Skin epidermis (tissue), 12 donors: ENCODE data around the gene ADD1.
"Not testable (repeated sequence)": the region's sequence is repeated elsewhere in the genome, so short reads cannot be mapped to it uniquely, and the experiment has no call there.

Source experiments
- H3K27ac ChIP-seq, 21 experiments: fragments of 200-600 bp; sonication (generic) in 11 of 21; one replicate each; pipeline ENCODE4 v1.5.0; 2020; ENCODE audit warnings: mild to moderate bottlenecking in 3 of 21, inconsistent platforms in 2 of 21, moderate library complexity in 2 of 21
- H3K4me3 ChIP-seq, 7 experiments: fragments of 200-600 bp; sonication (generic) in 2 of 7; one replicate each; pipeline ENCODE4 v1.5.0; 2020; ENCODE audit warnings: inconsistent platforms in 2 of 7, mild to moderate bottlenecking in 2 of 7, moderate library complexity in 1 of 7

ADD1 gene

DNA sequence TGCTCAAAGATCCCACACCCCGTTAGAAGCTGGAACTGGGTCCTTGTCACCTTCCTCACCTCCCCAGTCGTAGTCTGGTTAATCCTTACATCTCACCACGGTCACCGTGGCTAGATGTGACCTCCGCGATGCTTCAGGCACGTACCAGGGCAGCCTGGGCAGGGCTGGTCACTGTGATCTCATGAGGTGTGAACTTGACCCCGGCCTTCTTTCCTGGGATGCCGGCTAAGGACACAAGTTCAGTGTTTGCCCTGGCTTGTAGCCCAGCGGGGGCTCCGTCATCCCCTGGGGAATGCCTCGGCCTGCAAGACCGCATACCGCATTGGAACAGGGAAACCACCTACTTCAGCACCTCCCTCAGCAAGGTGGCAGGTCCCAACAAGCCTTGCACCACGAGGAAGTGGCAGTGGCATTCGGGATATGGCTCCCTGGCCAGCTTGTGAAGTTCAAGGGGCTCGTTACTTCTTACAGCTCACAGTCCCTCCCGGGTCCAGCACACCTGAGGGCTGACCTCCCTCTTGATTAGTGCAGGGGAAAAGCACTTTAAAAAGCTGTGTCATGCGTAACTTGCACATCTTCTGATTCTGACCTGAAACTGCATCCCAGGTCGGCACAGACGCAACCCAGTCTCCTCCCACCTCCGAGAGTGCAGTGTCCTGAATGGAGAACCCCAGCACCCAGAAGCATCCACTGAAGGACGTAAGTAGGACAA is 93.7 kb downstream of the ADD1 start:
- Histone ChIP-seq H3K27ac (peak overlapping the region in 18 of 21 experiments; percentile 12 to 98 (median 62)), H3K4me3 (peak overlapping the region in 1 of 7 experiments; percentile 17)

DNA sequence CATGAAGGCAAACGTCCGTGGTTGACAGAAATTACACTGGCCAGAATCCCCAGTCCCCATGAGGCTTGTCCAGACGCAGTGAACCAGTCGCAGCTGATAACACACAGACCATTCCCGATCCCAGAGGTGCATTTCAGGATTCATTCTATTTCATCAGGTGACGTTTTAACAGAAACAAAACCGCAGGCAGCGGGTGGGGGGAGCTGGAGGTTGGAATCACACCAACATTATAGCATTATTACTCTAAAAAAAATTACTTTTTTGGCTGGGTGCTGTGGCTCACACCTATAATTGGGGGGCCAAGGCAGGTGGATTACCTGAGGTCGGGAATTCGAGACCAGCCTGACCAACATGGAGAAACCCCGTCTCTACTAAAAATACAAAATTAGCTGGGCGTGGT is 94.3 kb downstream of the ADD1 start:
- peak overlapping the region in 1 of 7 experiments; percentile 17 for H3K4me3 ChIP-seq
- H3K27ac ChIP-seq = peak overlapping the region in 7 of 21 experiments; percentile 22 to 98 (median 55)

DNA sequence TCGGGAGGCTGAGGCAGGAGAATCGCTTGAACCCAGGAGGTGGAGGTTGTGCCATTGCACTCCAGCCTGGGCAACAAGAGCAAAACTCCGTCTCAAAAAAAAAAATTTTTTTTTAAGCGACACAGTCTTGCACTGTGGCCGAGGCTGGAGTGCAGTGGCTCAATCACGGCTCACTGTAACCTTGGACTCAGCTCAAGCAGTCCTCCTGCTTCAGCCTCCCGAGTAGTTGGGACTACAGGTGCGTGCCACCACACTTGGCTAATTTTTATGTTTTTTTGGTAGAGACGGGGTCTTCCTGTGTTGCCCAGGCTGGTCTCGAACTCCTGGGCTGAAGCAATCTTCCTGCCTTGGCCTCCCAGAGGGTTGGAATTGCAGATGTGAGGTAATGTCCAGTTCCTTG is 94.8 kb downstream of the ADD1 start:
- H3K27ac ChIP-seq, H3K4me3 ChIP-seq: not testable (repeated sequence)

DNA sequence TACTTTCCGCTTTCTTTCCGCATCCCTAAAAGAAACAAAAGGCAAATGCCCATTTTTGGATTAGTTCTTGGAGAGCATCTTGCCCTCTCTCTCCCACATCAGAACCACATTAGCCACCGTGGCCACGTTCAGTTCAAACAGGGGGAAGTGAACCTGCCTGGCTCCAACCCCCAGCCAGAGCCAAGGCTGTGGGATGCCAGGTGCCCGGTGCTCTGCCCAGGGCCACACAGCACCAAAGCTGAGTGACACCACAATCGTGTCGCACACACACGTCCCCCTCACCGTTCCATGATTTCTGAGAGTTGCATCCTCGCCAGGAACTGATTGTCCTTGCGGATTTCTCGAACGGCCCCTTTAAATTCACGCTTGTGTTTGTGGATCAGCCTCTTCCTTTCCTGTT is 95.3 kb downstream of the ADD1 start:
- Histone ChIP-seq H3K27ac (no peak overlapping the region), H3K4me3 (no peak overlapping the region)

DNA sequence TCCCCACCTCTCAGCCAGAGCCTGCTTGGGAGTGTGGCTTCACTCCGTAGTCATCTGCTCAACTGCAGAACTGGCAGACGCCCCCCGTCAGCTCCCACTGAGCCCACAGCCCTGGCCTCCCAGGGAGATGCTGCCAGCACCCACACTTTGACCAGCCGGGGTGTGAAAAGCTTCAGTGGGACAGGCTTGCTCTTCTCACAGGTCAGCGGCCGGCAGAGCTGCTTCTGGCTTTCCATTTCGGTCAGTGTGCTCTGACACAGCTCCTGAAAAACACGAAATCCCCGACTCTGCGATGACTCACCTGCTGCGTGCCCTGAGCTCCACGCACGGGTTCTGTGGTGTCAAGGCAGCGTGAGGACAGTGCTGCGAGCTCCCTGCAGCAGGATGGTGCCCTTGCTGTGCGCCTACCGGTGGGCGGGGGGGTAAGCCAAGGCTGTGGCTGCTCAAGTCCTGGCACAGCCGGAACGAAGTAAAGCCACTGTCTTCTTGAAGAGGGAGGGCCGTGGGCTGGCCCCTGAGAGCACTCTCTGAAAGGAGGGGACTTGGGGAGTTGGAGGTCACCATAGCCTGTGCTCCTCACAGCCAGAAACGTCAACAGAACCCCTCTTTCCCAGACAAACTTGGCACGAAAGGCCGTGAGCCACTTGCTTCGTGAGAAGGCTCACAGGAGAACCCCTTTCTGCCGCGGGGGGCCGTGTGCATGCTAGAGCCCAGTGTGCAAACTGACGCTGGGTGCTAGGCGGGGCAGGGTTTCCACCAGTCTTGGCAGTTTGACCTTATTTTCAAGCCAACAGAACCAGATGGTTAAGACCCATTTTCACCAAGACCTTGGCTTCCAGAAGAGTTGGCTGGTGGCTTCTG is 96.0 kb downstream of the ADD1 start:
- H3K27ac ChIP-seq = peak overlapping the region in 1 of 21 experiments; percentile 29
- no peak overlapping the region for H3K4me3 ChIP-seq

DNA sequence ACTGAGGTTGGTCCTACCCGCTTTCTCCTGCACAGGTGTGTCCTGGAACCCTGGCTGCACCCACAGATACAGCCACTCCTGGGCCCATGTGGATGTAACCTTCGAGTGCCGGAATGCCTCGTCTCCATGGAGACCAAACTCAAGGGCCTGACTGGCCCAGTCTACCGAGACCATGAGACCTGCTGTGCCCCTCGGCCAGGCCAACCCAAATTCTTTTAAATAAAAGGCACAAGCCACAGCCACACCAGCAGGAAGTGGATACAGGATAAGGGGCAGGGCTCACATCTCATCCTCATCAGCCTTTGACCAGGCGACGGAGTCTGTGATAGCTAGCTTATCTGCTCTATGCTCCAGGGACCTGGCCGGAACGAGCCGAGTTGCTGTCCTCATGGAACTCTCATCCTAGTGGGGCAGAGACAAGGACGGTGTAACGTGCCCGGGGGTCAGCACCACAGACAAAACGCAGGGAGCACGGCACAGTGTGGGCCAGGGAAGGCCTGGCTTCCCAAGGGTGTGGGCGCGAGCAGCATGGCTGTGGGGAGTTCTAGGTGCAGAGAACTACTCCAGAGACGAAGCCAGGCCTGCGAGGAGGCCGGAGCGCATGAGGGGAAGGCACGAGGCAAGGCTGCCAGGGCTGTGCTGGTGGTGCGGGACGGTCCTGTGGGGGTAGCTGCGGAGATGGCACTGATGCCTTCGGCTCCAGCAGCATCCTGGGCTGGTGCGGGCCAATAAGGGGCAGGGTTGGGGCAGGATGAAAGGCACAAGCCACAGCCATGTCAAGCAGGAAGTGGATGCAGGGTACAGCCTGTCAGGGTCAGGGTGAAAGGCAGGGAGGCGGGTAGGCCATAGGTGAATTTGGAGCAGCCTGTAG is 96.9 kb downstream of the ADD1 start:
- Histone ChIP-seq H3K4me3 (no peak overlapping the region), H3K27ac (peak overlapping the region in 1 of 21 experiments; percentile 29)

DNA sequence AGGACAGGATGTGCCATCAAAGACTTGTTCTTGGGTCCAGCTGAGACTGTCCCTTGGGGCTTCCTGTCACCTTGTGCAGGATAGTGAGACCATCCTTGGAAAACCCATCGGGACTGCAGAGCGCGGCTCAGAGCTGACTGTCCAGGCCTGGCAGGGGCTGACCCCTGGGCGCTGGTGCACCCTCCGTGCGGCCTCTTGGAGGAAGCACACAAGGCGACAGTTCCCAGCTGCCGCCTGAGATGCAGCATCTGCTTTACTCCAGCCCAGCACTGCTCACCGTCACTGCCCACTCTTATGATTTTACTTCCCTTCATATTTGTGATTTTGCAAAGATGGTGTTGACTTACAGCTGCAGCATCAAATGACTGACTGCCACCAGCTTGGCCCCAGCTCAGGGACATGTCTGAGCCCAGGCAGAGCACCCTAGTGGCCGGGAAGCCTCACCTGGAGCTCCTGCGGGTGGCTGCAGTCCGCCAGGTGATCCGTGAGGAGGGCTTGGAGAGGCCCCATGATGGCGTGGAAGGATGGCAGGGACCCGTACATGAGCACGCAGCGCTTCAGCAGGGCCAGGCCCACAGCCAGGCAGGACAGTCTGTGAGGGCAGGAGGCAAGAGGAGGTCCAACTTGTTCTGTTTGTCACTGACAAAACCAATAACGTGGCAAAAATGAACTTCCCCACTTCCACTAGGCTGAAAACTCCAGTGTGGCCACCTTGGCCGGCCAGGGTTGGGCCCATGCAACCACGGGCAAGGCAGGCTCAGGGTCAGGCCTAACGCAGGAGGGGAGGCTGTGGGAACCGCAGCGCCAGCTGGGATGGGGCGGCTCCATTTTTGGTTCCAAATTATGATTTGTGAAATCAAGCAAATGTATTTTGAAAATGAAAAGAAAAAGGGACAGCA is 97.7 kb downstream of the ADD1 start:
- H3K27ac ChIP-seq = peak overlapping the region in 2 of 21 experiments; percentile 49 to 67
- no peak overlapping the region for H3K4me3 ChIP-seq

DNA sequence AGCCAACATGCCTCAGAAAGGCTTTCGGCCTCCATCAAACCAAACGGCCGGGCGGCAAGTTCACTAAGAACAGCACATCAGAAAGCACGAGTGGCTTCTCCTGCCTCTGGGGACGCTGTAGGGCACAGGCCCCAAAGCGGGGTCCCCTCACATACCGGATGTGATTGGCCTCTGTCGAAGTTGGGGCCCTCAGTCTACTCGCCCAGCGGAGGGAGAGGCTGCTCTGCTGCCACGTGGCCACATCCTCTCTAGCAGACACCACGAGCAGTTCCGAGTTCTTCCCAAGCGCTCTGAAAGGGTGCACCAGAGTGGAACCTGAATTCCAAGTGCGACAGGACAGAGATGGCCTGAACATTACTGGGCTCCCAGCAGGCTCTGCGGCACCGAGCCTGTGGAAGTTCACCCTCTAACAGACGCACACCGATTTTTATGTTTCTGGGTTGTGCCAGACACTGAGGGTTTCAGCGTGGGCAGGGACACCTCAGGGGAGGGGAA is 98.4 kb downstream of the ADD1 start:
- no peak overlapping the region for H3K4me3 ChIP-seq
- H3K27ac ChIP-seq = peak overlapping the region in 13 of 21 experiments; percentile 10 to 67 (median 45)

DNA sequence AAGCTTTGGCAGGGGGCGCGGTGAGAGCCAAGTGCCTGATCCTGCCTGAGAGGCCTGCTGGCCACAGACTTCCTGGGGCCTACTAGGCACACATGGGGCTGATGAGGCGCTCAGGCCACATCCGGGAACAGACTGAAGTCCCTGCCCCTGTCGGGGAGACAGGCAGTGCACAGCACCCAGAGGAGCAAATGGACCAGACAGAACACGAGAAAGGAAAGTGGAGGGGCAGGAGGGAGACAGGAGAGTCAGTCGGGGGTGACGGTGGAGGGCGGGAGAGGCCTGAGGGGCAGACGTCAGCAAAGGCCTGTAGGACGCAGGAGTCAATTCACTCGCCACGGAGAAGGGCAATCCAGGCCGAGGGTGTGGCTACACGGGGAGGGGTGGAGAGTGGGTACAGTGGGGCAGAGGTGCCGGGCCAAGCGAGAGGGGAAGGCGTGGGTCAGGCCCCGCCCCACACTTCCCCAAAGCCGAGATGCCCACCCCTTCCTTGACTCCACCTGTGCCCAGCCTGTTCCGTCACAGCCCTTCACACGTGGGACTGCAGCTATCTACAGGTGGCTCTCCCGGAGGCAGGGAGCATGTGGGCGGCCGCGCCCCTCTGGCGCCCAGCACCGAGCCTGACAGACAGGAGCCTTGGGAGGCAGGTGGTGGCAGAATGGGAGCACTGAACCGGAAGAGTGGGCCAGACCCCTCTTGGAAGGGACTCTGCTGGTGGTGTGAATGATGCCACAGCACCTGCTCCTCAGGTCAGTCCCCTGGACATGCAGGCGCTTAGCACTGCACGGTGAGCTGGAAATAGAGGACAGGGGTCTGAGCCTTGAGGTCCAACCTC is 99.1 kb downstream of the ADD1 start:
- H3K27ac ChIP-seq = peak overlapping the region in 12 of 21 experiments; percentile 16 to 67 (median 46)
- no peak overlapping the region for H3K4me3 ChIP-seq

DNA sequence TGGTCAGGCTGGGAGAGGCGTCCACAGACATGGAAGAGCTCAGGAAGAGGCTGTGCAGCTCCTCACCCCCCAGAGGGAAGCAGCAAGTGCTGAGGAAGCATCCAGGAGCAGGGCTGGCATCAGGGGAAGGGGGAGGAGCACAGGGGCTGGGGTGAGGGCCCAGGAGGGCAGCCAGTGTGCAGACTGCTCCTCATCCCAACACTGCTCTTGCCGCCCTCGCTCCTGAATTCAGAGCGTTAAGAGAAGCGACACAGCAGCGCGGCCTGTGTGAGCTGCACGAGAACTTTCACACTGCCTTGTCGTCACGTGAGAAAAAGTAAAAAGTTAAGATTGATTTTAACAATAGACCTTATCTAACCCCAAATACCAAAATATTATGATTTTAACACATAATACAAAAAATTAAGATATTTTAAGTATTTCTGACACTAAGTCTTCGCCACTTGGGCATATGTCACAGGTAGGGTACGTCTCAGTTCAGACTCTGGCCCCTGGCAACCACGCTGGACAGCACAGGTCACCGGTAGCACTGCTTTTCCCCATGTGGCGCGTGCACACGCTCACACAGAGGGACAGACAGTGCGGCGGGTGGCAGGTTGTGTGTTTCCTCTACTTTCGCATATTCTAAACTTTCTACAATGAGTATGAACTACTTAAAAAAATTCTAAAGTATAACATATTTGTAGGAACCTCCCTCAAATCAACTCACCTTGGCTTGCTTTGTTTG is 99.9 kb downstream of the ADD1 start:
- H3K4me3 ChIP-seq = no peak overlapping the region
- H3K27ac ChIP-seq = peak overlapping the region in 3 of 21 experiments; percentile 28 to 53 (median 49)

DNA sequence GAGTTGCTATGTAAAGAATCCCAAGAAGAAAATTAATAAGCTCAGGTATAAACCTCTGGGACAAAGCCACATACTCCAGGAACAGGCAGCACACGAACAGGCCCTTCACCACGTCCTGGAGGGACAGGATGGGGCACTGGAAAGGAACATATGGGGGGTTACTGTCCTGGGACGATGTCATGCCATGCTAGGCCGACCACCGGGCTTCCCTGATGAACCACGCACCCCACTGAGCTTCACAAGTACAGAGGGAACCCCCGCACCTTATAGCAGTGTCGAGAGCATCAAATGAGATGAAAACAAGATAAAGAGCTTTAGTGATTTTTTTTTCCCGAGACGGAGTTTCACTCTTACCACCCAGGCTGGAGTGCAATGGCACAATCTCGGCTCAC is 100.4 kb downstream of the ADD1 start:
- no peak overlapping the region for H3K4me3 ChIP-seq
- no peak overlapping the region for H3K27ac ChIP-seq

DNA sequence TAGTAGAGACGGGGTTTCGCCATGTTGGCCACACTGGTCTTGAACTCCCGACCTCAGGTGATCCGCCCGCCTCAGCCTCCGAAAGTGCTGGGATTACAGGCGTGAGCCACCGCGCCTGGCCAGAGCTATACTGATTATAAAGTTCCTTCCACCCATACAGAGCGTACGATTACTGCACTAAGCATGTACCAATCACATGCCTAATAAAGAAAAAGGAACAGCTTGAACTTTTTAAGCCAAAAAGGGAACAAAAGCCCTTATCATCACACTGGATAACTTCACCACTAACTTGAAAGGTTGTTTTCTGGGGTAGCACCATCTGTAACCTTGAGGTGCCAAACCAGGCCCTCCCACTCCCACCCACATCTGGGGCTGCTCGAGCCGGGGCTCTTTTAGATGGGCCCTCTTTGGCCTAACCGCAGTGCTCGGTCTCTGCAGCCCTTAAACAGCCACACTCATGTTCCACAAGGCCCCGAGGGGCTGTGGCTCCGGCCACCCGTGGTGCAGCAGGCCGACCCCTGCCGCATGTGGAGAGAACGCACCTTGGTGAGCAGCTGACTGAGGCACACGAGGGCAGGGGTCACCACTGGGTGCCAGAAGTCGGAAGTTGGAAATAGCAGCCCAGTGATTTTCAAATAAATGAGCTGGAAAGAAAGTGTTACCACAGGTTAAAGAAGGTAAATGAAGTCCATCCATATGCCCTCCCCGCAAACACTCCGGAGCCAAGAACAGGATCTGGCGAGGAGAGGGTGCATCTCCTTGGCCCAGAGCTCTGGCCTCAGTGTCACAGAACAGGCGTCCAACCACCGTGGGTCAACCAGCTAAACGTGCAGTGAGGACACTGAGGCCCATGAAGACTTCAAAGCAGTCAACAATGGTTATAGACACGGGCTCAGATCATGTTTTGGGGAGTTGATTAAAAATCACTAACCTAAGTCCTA is 101.2 kb downstream of the ADD1 start:
- Histone ChIP-seq H3K4me3 (no peak overlapping the region), H3K27ac (no peak overlapping the region)

DNA sequence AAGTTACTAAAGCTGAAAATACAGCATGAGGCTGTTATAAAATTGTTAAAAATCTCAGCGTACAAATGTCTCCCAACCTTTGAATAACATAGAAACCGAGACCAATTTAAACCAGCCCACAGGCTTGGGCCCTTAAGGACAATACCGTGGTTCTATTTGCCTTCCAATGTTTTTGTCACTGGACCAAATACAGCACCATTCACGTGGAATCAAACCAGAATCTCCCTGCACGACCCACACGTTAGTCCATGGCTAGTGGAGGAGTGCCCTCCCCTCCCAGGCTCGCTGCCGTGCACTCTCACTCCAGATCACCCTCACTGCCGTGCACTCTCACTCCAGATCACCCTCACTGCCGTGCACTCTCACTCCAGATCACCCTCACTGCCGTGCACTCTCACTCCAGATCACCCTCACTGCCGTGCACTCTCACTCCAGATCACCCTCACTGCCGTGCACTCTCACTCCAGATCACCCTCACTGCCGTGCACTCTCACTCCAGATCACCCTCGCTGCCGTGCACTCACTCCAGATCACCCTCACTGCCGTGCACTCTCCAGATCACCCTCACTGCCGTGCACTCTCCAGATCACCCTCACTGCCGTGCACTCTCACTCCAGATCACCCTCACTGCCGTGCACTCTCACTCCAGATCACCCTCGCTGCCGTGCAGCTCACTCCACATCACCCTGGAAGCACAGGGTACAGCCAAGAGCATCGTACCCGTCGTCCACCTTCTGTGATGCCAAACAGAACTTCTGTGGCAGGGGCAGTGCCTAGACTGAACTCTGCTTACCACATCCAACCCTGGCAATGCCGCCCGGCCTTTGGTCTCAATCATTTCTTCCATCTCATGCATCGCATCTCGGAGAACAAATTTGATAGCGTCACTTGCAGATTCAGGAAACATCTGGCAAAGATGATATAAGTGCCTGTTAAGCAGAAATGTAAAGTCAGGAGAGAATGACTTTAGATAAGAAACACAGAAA is 102.3 kb downstream of the ADD1 start:
- not testable (repeated sequence) for H3K4me3 ChIP-seq, H3K27ac ChIP-seq

DNA sequence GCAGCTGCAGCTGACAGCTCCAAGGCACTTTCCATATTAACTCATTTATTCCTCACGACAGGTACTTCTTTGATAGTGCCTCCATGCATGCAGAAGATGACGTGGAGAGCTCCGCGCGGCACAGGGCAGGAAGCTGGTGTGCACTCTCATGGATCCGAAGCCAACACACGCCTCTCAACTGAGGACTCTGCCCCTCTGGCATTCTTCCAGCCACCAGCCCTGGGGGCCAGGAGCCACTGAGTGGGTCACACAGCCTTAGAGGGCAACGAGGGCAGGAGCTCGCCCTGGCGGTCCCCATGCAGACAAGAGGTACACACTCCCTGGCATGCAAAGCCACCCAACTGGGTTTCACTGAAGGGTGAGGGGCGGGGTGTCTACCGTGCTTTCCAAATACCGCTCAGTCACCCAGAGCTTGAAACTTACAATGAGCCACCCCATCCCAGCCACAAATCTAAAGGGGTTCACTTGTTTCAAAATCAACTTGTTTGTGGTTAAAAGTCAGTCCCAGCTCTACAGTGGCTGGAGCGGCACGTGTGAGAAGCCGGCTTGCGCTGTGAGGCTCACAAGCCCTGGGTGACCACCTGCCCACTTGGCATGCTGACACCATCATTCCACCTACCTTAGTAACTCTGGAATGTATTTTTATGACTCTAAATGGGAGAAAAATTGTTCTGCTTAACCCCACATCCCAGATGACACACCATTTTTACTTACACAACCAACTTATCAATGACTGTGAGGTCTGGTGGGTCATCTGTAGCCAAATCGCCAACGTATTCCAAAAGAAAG is 103.4 kb downstream of the ADD1 start:
- Histone ChIP-seq H3K4me3 (no peak overlapping the region), H3K27ac (peak overlapping the region in 2 of 21 experiments; percentile 15 to 35)
